Neural progenitor cell (in vitro differentiated cells): ENCODE data around the gene LAMA2. TPM values are rescaled to one million over a fixed set of nuclear protein-coding genes. Genes with fewer than 3 reads are reported as not detected.
A peak's percentile ranks its signal among the peaks of the same experiment; 100 is the strongest.

ENCODE experiments used
- DNase-seq: peaks from one replicate; pipeline ENCODE4 v3.0.0-alpha.2; 2016; ENCODE audit warnings: low spot score
- H2AFZ ChIP-seq: fragments of 200-600 bp; sonication (generic); replicated peaks from 2 replicates; pipeline ENCODE4 v1.6.1; 2016; ENCODE audit warnings: antibody characterized with exemption
- H3F3A ChIP-seq: fragments of 200-600 bp; sonication (generic); 2 replicates; pipeline ENCODE4 v1.6.1; 2016; ENCODE audit warnings: antibody characterized with exemption, low read depth
- H3K27ac ChIP-seq: fragments of 200-600 bp; sonication (generic); 2 replicates; pipeline ENCODE4 v1.5.1; 2016; ENCODE audit warnings: mild to moderate bottlenecking
- H3K27me3 ChIP-seq: fragments of 200-600 bp; sonication (generic); 2 replicates; pipeline ENCODE4 v1.6.1; 2016; ENCODE audit warnings: mild to moderate bottlenecking, moderate library complexity
- H3K36me3 ChIP-seq: fragments of 200-600 bp; sonication (generic); 2 replicates; pipeline ENCODE4 v1.5.1; 2016
- H3K4me1 ChIP-seq: fragments of 200-600 bp; sonication (generic); 2 replicates; pipeline ENCODE4 v1.6.1; 2016; ENCODE audit warnings: mixed run types
- H3K4me2 ChIP-seq: fragments of 200-600 bp; sonication (generic); 2 replicates; pipeline ENCODE4 v1.6.1; 2016
- H3K4me3 ChIP-seq: fragments of 200-600 bp; sonication (generic); 2 replicates; pipeline ENCODE4 v1.5.1; 2016
- H3K79me2 ChIP-seq: fragments of 200-600 bp; sonication (generic); 2 replicates; pipeline ENCODE4 v1.6.1; 2016; ENCODE audit warnings: low read depth
- H3K9ac ChIP-seq: fragments of 200-600 bp; sonication (generic); 2 replicates; pipeline ENCODE4 v1.6.1; 2016
- H3K9me3 ChIP-seq: fragments of 200-600 bp; sonication (generic); 2 replicates; pipeline ENCODE4 v1.5.1; 2016; ENCODE audit warnings: low read depth
- H4K20me1 ChIP-seq: fragments of 200-600 bp; sonication (generic); 2 replicates; pipeline ENCODE4 v1.6.1; 2016; ENCODE audit warnings: low read depth
- H3K27ac Mint-ChIP-seq: 3 replicates; pipeline ENCODE4 v1.8.0; 2021; ENCODE audit warnings: mixed read lengths
- H3K27me3 Mint-ChIP-seq: 2 replicates; pipeline ENCODE4 v1.8.0; 2022; ENCODE audit warnings: low read depth, mild to moderate bottlenecking, inconsistent platforms, moderate library complexity, mixed read lengths; ENCODE audit not compliant: insufficient read depth
- H3K36me3 Mint-ChIP-seq: 3 replicates; pipeline ENCODE4 v1.8.0; 2021; ENCODE audit warnings: mixed read lengths
- H3K4me1 Mint-ChIP-seq: 3 replicates; pipeline ENCODE4 v1.8.0; 2021; ENCODE audit warnings: mixed read lengths
- H3K4me3 Mint-ChIP-seq: 3 replicates; pipeline ENCODE4 v1.8.0; 2021; ENCODE audit warnings: mild to moderate bottlenecking, moderate library complexity, mixed read lengths
- H3K9me3 Mint-ChIP-seq: 3 replicates; pipeline ENCODE4 v1.8.0; 2020; ENCODE audit warnings: mixed read lengths
- CTCF ChIP-seq: fragments of 200-600 bp; sonication (generic); IDR thresholded peaks from 2 replicates; pipeline ENCODE4 v1.5.1; 2017; ENCODE audit warnings: antibody characterized with exemption, mild to moderate bottlenecking
- EZH2 ChIP-seq: fragments of 200-600 bp; sonication (generic); IDR thresholded peaks from 2 replicates; pipeline ENCODE4 v1.6.1; 2017; ENCODE audit warnings: antibody characterized with exemption, mild to moderate bottlenecking, moderate library complexity
- EZH2phosphoT487 ChIP-seq: fragments of 200-600 bp; sonication (generic); IDR thresholded peaks from 2 replicates; pipeline ENCODE4 v1.6.1; 2017; ENCODE audit warnings: antibody characterized with exemption
- total RNA-seq: library from RNA; depleted of rRNA; stranded (reverse); fragments of >200 nt; gene quantifications from 2 replicates; pipeline ENCODE4 v1.2.3, GENCODE V29; 2015; ENCODE audit warnings: low replicate concordance

The LAMA2 gene
- total RNA-seq, 1 donor from 2014 or later, result 1.5 TPM

- no peak for DNase-seq
- no peaks in the 10 kb centered on the region for H4K20me1 ChIP-seq
- Mint-ChIP-seq H3K36me3 (no peaks in the 10 kb centered on the region), H3K9me3 (no peaks in the 10 kb centered on the region), H3K4me3 (no peak overlapping the region), H3K27me3 (peaks cover 3% of the 10 kb centered on the region), H3K4me1 (peaks cover 5% of the 10 kb centered on the region), H3K27ac (no peak overlapping the region)
- H3K9ac ChIP-seq, result no peak overlapping the region
- no peaks in the 10 kb centered on the region for H3K9me3 ChIP-seq
- no peaks in the 10 kb centered on the region for H3K36me3 ChIP-seq
- H2AFZ ChIP-seq, result no peak overlapping the region
- peaks cover 5% of the 10 kb centered on the region for H3K4me1 ChIP-seq
- no peak overlapping the region for H3K4me3 ChIP-seq
- H3F3A ChIP-seq, result no peaks in the 10 kb centered on the region
- H3K4me2 ChIP-seq, result no peak overlapping the region
- no peak for TF ChIP-seq CTCF
- TF ChIP-seq EZH2, result no peak
- TF ChIP-seq EZH2phosphoT487, result no peak
- no peak overlapping the region for H3K27ac ChIP-seq
- H3K27me3 ChIP-seq, result no peaks in the 10 kb centered on the region
- H3K79me2 ChIP-seq, result no peaks in the 10 kb centered on the region
These were observed 642.1 kb downstream of the LAMA2 start for GRCh38 chr6:129525055-129525454.

GRCh38 chr6:129534926-129535325 is 652.0 kb downstream of the LAMA2 start:
- no peak overlapping the region for H2AFZ ChIP-seq
- H3K27ac ChIP-seq, result no peak overlapping the region
- no peak for TF ChIP-seq EZH2phosphoT487
- no peak for TF ChIP-seq CTCF
- no peak for TF ChIP-seq EZH2
- no peaks in the 10 kb centered on the region for H3K79me2 ChIP-seq
- Mint-ChIP-seq H3K9me3 (no peaks in the 10 kb centered on the region), H3K27ac (no peak overlapping the region), H3K27me3 (no peaks in the 10 kb centered on the region), H3K4me3 (no peak overlapping the region), H3K36me3 (no peaks in the 10 kb centered on the region), H3K4me1 (peaks cover 5% of the 10 kb centered on the region)
- no peak overlapping the region for H3K9ac ChIP-seq
- no peaks in the 10 kb centered on the region for H3K9me3 ChIP-seq
- H3K4me3 ChIP-seq, result no peak overlapping the region
- H3K4me1 ChIP-seq, result no peaks in the 10 kb centered on the region
- no peaks in the 10 kb centered on the region for H3K36me3 ChIP-seq
- no peaks in the 10 kb centered on the region for H3K27me3 ChIP-seq
- no peak overlapping the region for H3K4me2 ChIP-seq
- no peaks in the 10 kb centered on the region for H4K20me1 ChIP-seq
- DNase-seq, result no peak
- H3F3A ChIP-seq, result no peaks in the 10 kb centered on the region

- Histone ChIP-seq H3K27me3 (no peaks in the 10 kb centered on the region), H3K79me2 (no peaks in the 10 kb centered on the region), H3K4me3 (no peak overlapping the region), H3K27ac (no peak overlapping the region), H3K4me2 (no peak overlapping the region), H3K9me3 (no peaks in the 10 kb centered on the region), H3F3A (no peaks in the 10 kb centered on the region), H2AFZ (peak overlapping the region; percentile 47), H4K20me1 (no peaks in the 10 kb centered on the region), H3K36me3 (no peaks in the 10 kb centered on the region), H3K9ac (no peak overlapping the region), H3K4me1 (no peaks in the 10 kb centered on the region)
- no peak for DNase-seq
- Mint-ChIP-seq H3K36me3 (no peaks in the 10 kb centered on the region), H3K4me1 (peaks cover 5% of the 10 kb centered on the region), H3K27me3 (no peaks in the 10 kb centered on the region), H3K9me3 (no peaks in the 10 kb centered on the region), H3K4me3 (no peak overlapping the region), H3K27ac (no peak overlapping the region)
- TF ChIP-seq CTCF (no peak), EZH2 (no peak), EZH2phosphoT487 (no peak)
These were observed 653.3 kb downstream of the LAMA2 start for GRCh38 chr6:129536271-129536670.

GRCh38 chr6:129539032-129539431 is 656.1 kb downstream of the LAMA2 start:
- Histone ChIP-seq H3K36me3 (no peaks in the 10 kb centered on the region), H3K27ac (no peak overlapping the region), H2AFZ (no peak overlapping the region), H4K20me1 (no peaks in the 10 kb centered on the region), H3F3A (no peaks in the 10 kb centered on the region), H3K27me3 (no peaks in the 10 kb centered on the region), H3K4me2 (no peak overlapping the region), H3K4me1 (no peaks in the 10 kb centered on the region), H3K9me3 (no peaks in the 10 kb centered on the region), H3K79me2 (no peaks in the 10 kb centered on the region), H3K4me3 (no peak overlapping the region), H3K9ac (no peak overlapping the region)
- no peak for DNase-seq
- TF ChIP-seq CTCF (no peak), EZH2phosphoT487 (no peak), EZH2 (no peak)
- Mint-ChIP-seq H3K9me3 (no peaks in the 10 kb centered on the region), H3K27me3 (peaks cover 3% of the 10 kb centered on the region), H3K4me3 (no peak overlapping the region), H3K27ac (no peak overlapping the region), H3K4me1 (peaks cover 5% of the 10 kb centered on the region), H3K36me3 (no peaks in the 10 kb centered on the region)
